A549 (cell line): ENCODE measurements around the gene PHF10. TPM values are rescaled to one million over a fixed set of nuclear protein-coding genes. Genes with fewer than 3 reads are reported as not detected.

Experiments
- ATAC-seq, 2 experiments: fragments of 200-7000 bp in 1 of 2; fragments of >200 bp in 1 of 2; cut with Nextera tagmentation in 1 of 2; cut with Tn5 transposase in 1 of 2; 3 replicates each; pipeline versions ENCODE4 v1.8.0 to v1.9.1; 2018 to 2020; ENCODE audit warnings: mild to moderate bottlenecking in 1 of 2, moderate library complexity in 1 of 2
- CTCF ChIA-PET: fragments of 300-600 bp; sonication (Branson Sonifier 250); formaldehyde crosslinking; extraction: SDS; loops from one replicate; lab custom pipeline; 2021; ENCODE audit warnings: antibody characterized with exemption, inconsistent platforms; lab: Yijun Ruan, JAX
- POLR2A ChIA-PET: fragments of 350-600 bp; formaldehyde crosslinking; extraction: SDS; loops from one replicate; lab custom pipeline; 2021; ENCODE audit warnings: antibody characterized with exemption, inconsistent platforms; lab: Yijun Ruan, JAX
- DNase-seq, 2 experiments: peaks; one replicate each; pipeline versions ENCODE4 v3.0.0 to v3.0.0-alpha.2; 2011 to 2016; ENCODE audit warnings: low read depth in 1 of 2, low spot score in 1 of 2
- FAIRE-seq: peaks from 2 replicates; lab custom pipeline; 2011; peaks lifted over from hg19 to GRCh38; lab: Jason Lieb, UNC
- H3K27ac ChIP-seq, 2 experiments: fragments of >200 bp; sonication (Bioruptor Twin); formaldehyde crosslinking; 3 replicates each; pipeline ENCODE4 v1.5.1; 2016 to 2017
- H3K4me1 ChIP-seq: fragments of >200 bp; sonication (Bioruptor Twin); formaldehyde crosslinking; 3 replicates; pipeline ENCODE4 v1.6.1; 2016
- H3K4me2 ChIP-seq: fragments of >200 bp; sonication (Bioruptor Twin); formaldehyde crosslinking; 3 replicates; pipeline ENCODE4 v1.6.1; 2016
- H3K4me3 ChIP-seq: fragments of >200 bp; sonication (Bioruptor Twin); formaldehyde crosslinking; 3 replicates; pipeline ENCODE4 v1.5.1; 2016
- H3K9me3 ChIP-seq: fragments of >200 bp; sonication (Bioruptor Twin); formaldehyde crosslinking; 3 replicates; pipeline ENCODE4 v1.6.1; 2016
- BCL3 ChIP-seq: fragments of >200 bp; sonication (Bioruptor Twin); formaldehyde crosslinking; IDR thresholded peaks from 3 replicates; pipeline ENCODE4 v1.6.1; 2016
- BHLHE40 ChIP-seq: IDR thresholded peaks from 2 replicates; pipeline ENCODE4 v1.6.1; 2012; ENCODE audit warnings: low read depth, low read length, inconsistent platforms
- CBX8 ChIP-seq: fragments of 200-600 bp; sonication (generic); IDR thresholded peaks from 2 replicates; pipeline ENCODE4 v1.6.1; 2016
- CEBPB ChIP-seq, 2 experiments: fragments of >200 bp in 1 of 2; sonication (Bioruptor Twin) in 1 of 2; formaldehyde crosslinking in 1 of 2; IDR thresholded peaks; 2 replicates each; pipeline ENCODE4 v1.6.1; 2012 to 2016
- CHD2 ChIP-seq: fragments of 150-350 bp; IDR thresholded peaks from 2 replicates; pipeline ENCODE4 v1.6.1; 2014; ENCODE audit warnings: low read length; ENCODE audit not compliant: partially characterized antibody
- CHD4 ChIP-seq: fragments of 200-600 bp; sonication (generic); IDR thresholded peaks from 2 replicates; pipeline ENCODE4 v1.6.1; 2016; ENCODE audit warnings: antibody characterized with exemption, mild to moderate bottlenecking, borderline replicate concordance
- ESRRA ChIP-seq: fragments of 150-350 bp; IDR thresholded peaks from 2 replicates; pipeline ENCODE4 v1.6.1; 2014; ENCODE audit warnings: mild to moderate bottlenecking, low read length, borderline replicate concordance
- FOSB ChIP-seq: fragments of 250-450 bp; sonication (Bioruptor Pico); IDR thresholded peaks from 2 replicates; pipeline ENCODE4 v1.5.0; 2020; ENCODE audit warnings: mild to moderate bottlenecking, moderate library complexity
- FOXS1 ChIP-seq: fragments of 250-450 bp; sonication (Bioruptor Pico); IDR thresholded peaks from 2 replicates; pipeline ENCODE4 v1.5.0; 2020; ENCODE audit warnings: mild to moderate bottlenecking, moderate library complexity
- GATA3 ChIP-seq: IDR thresholded peaks from 2 replicates; pipeline ENCODE4 v1.6.1; 2012; ENCODE audit warnings: borderline replicate concordance
- HDAC2 ChIP-seq: fragments of 200-600 bp; sonication (generic); IDR thresholded peaks from 2 replicates; pipeline ENCODE4 v1.6.1; 2016
- HEYL ChIP-seq: fragments of 250-450 bp; sonication (Bioruptor Pico); IDR thresholded peaks from 2 replicates; pipeline ENCODE4 v1.8.0; 2021; ENCODE audit warnings: mild to moderate bottlenecking, moderate library complexity
- HOXB5 ChIP-seq: fragments of 250-450 bp; sonication (Bioruptor Pico); IDR thresholded peaks from 2 replicates; pipeline ENCODE4 v1.5.0; 2020; ENCODE audit warnings: mild to moderate bottlenecking, moderate library complexity
- JUNB ChIP-seq: fragments of >200 bp; sonication (Bioruptor Twin); formaldehyde crosslinking; IDR thresholded peaks from 2 replicates; pipeline ENCODE4 v1.6.1; 2016
- KDM1A ChIP-seq: fragments of 200-600 bp; sonication (generic); IDR thresholded peaks from 2 replicates; pipeline ENCODE4 v1.6.1; 2016; ENCODE audit warnings: low read depth, mild to moderate bottlenecking
- KDM5A ChIP-seq: fragments of 200-600 bp; sonication (generic); IDR thresholded peaks from 2 replicates; pipeline ENCODE4 v1.6.1; 2016; ENCODE audit warnings: antibody characterized with exemption, mild to moderate bottlenecking
- NPAS2 ChIP-seq: fragments of 250-450 bp; sonication (Bioruptor Pico); IDR thresholded peaks from 2 replicates; pipeline ENCODE4 v1.8.0; 2022; ENCODE audit warnings: mild to moderate bottlenecking, moderate library complexity, borderline replicate concordance
- NR3C1 ChIP-seq: fragments of >200 bp; sonication (Bioruptor Twin); formaldehyde crosslinking; IDR thresholded peaks from 3 replicates; pipeline ENCODE4 v1.6.1; 2017
- PBX3 ChIP-seq: IDR thresholded peaks from 2 replicates; pipeline ENCODE4 v1.6.1; 2012
- RARB ChIP-seq: fragments of 250-450 bp; sonication (Bioruptor Pico); IDR thresholded peaks from 2 replicates; pipeline ENCODE4 v1.8.0; 2021; ENCODE audit warnings: mild to moderate bottlenecking, moderate library complexity
- RFX5 ChIP-seq: fragments of 450-650 bp; IDR thresholded peaks from 2 replicates; pipeline ENCODE4 v1.7.1; 2014; ENCODE audit warnings: antibody characterized with exemption, mild to moderate bottlenecking, moderate library complexity
- RNF2 ChIP-seq: fragments of 200-600 bp; sonication (generic); IDR thresholded peaks from 2 replicates; pipeline ENCODE4 v1.6.1; 2016; ENCODE audit warnings: low read depth, mild to moderate bottlenecking, antibody characterized with exemption, moderate library complexity, borderline replicate concordance
- SMC3 ChIP-seq: fragments of >200 bp; sonication (Bioruptor Twin); formaldehyde crosslinking; IDR thresholded peaks from 3 replicates; pipeline ENCODE4 v1.6.1; 2018; ENCODE audit warnings: inconsistent platforms
- SREBF2 ChIP-seq: fragments of 450-650 bp; IDR thresholded peaks from 2 replicates; pipeline ENCODE4 v1.6.1; 2014; ENCODE audit warnings: mild to moderate bottlenecking, moderate library complexity
- TFCP2L1 ChIP-seq: fragments of 250-450 bp; sonication (Bioruptor Pico); IDR thresholded peaks from 2 replicates; pipeline ENCODE4 v1.5.0; 2021; ENCODE audit warnings: mild to moderate bottlenecking
- USF2 ChIP-seq: fragments of 450-650 bp; IDR thresholded peaks from 2 replicates; pipeline ENCODE4 v1.6.1; 2014; ENCODE audit warnings: antibody characterized with exemption
- ZFP36 ChIP-seq: fragments of 450-650 bp; IDR thresholded peaks from 2 replicates; pipeline ENCODE4 v1.6.1; 2014; ENCODE audit warnings: borderline replicate concordance; ENCODE audit not compliant: partially characterized antibody
- ZNF302 ChIP-seq: fragments of 250-450 bp; sonication (Bioruptor Pico); IDR thresholded peaks from 2 replicates; pipeline ENCODE4 v1.9.0; 2021; ENCODE audit warnings: inconsistent platforms, mild to moderate bottlenecking, moderate library complexity
- ZSCAN20 ChIP-seq: fragments of 250-450 bp; sonication (Bioruptor Pico); IDR thresholded peaks from 2 replicates; pipeline ENCODE4 v1.8.0; 2022; ENCODE audit warnings: mild to moderate bottlenecking, moderate library complexity
- WGBS: methylation state at CpG from one replicate; pipeline ENCODE4 v1.1.6; 2017; ENCODE audit errors: missing lambda C conversion rate; 5-methylcytosine and 5-hydroxymethylcytosine counted together
- polyA plus RNA-seq, 4 experiments: library from polyadenylated mRNA; depleted of rRNA in 3 of 4; stranded (reverse); fragments of >200 nt; fragmentation: RNase III in 1 of 4; extraction: RNeasy Plus Mini Kit Qiagen cat#74134 plus additional on column Dnase treatment in 1 of 4; gene quantifications; 2 replicates in 3 of 4; 3 replicates in 1 of 4; pipeline ENCODE4 v1.2.3, GENCODE V29; 2011 to 2017

Gene PHF10
- polyA plus RNA-seq, 2 of the 4 experiments (the other 2 are of a cell fraction) = 21.9 to 29.6 TPM

DNA sequence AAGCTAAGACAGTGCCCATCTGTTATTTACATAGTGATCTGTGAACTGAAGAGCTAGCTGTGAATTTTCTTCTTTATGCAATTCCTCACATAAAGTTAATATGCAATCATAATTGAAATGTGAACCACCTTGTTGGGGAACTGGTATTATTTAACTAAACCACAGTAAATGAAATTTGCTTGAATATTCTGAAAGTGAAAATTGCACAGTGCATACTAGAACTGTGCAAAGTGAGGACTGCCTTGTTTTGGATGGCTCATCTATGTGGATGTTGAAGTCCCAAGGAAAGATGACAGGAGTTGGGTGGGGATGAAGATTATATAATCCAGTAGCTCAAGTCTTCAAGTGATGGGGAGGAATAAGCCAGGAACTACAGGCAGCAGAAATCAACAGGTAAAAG lies 5.7 kb upstream of the PHF10 start:
- FAIRE-seq = no peak
- ChIA-PET CTCF (no interaction called here), POLR2A (no interaction called here)
- TF ChIP-seq KDM1A (no peak), NPAS2 (CRISPR knock-in tag) (no peak), ESRRA (no peak)
- no peak overlapping the region for H3K4me3 ChIP-seq
- no peak for DNase-seq
- H3K4me1 ChIP-seq = peaks cover 6% of the 10 kb centered on the region; the same call in 1 of the 3 replicates
- no peak overlapping the region for H3K4me2 ChIP-seq
- no peak for ATAC-seq
- no peaks in the 10 kb centered on the region; the same call in 2 of the 3 replicates for H3K9me3 ChIP-seq
- no peak overlapping the region for H3K27ac ChIP-seq

GRCh38 chr6:169726963-169727362 lies 2.7 kb upstream of the PHF10 start:
- TF ChIP-seq CHD4 = no peak
- no peak for TF ChIP-seq HEYL (CRISPR knock-in tag)
- TF ChIP-seq NR3C1 = no peak
- TF ChIP-seq FOSB (CRISPR knock-in tag) = no peak
- TF ChIP-seq PBX3 = no peak
- TF ChIP-seq ZFP36 = no peak
- no peak for TF ChIP-seq ZSCAN20 (CRISPR knock-in tag)
- TF ChIP-seq HOXB5 = no peak
- no peak for TF ChIP-seq GATA3
- TF ChIP-seq RARB (CRISPR knock-in tag) = no peak
- no peak for TF ChIP-seq TFCP2L1 (CRISPR knock-in tag)
- TF ChIP-seq SMC3 = no peak
- no peak for TF ChIP-seq CBX8
- no peak for TF ChIP-seq JUNB
- TF ChIP-seq ESRRA = no peak
- TF ChIP-seq KDM1A = no peak
- no peak for TF ChIP-seq CEBPB (IDR thresholded peaks at IDR 0.05)
- TF ChIP-seq RFX5 = no peak
- TF ChIP-seq KDM5A = no peak
- no peak for TF ChIP-seq CHD2
- no peak overlapping the region for H3K27ac ChIP-seq
- H3K4me3 ChIP-seq = no peak overlapping the region
- H3K4me2 ChIP-seq = no peak overlapping the region
- CTCF ChIA-PET = no interaction called here
- DNase-seq (no peak), ATAC-seq (no peak), FAIRE-seq (no peak)
- peaks cover 9% of the 10 kb centered on the region for H3K4me1 ChIP-seq
- POLR2A ChIA-PET = no interaction called here
- H3K9me3 ChIP-seq = no peaks in the 10 kb centered on the region

DNA sequence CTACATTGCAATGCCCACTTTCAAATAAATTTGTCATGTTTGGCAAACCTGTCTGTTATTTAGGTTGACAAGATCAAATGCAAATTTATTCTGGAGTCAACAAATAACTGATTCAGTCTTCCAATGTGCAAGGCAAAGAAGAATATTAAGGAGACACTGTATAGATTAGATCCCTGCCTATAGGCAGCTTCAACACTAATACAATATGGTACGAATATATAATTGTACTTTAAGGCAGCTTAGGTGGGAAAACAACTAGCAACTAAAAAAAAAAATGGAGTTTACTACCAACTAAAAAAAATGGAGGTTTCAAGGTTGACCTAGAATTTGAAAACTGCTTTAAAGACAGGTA lies 1.7 kb upstream of the PHF10 start:
- Histone ChIP-seq H3K4me3 (no peak overlapping the region), H3K9me3 (no peaks in the 10 kb centered on the region), H3K27ac (no peak overlapping the region), H3K4me2 (no peak overlapping the region; the same call in 2 of the 3 replicates), H3K4me1 (peaks cover 18% of the 10 kb centered on the region)
- ATAC-seq = no peak
- 71% methylated on average over 1 of the region's 1 CpG for WGBS
- FAIRE-seq = no peak
- POLR2A ChIA-PET = interaction anchor here (1.2 kb wide), 1 partner anchor 26 kb away, joined by 7 read pairs; the partner anchor contains the start of genes DYNLT2 and ERMARD
- no peak for DNase-seq
- CTCF ChIA-PET = interaction anchor here (1.1 kb wide), 1 partner anchor 769 kb away, joined by 3 read pairs; no protein-coding TSS in a partner anchor
- TF ChIP-seq BCL3 = no peak
- TF ChIP-seq ZNF302 = no peak
- TF ChIP-seq USF2 = no peak
- TF ChIP-seq RNF2 = no peak
- TF ChIP-seq FOXS1 = no peak
- no peak for TF ChIP-seq ZFP36
- no peak for TF ChIP-seq SREBF2
- TF ChIP-seq HDAC2 = no peak
- TF ChIP-seq BHLHE40 = no peak
- TF ChIP-seq KDM1A = no peak
